ENCODE results near the gene TWIST1.

DNA sequence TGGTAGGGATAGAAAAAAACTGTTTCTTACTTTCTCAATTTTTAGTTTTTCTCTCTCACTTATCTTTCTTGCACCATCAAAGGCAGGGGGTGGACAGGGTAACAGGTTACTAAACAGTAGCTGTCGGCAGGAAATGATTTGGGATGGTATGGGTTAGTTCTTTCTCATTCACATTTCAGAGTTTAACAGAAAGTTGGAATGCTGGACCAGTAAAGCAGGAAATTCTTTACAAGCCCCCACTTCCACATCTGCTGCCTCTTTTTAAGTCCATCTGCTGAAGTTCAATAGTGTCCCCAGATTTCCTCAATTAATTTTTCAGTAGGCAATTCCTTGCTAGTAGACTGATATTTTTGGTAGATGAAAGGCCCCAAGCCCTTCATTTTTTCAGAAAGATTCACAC is 23.3 kb downstream of the TWIST1 start:
- no peak for TF ChIP-seq FOXA1 (IDR thresholded peaks at IDR 0.05)
- TF ChIP-seq FOXM1 (IDR thresholded peaks at IDR 0.05; ENCODE audit: borderline replicate concordance): no peak
- TF ChIP-seq SP1 (IDR thresholded peaks at IDR 0.05): no peak
- no peak for TF ChIP-seq BHLHE40 (IDR thresholded peaks at IDR 0.05; ENCODE audit: borderline replicate concordance)
- TF ChIP-seq, protein P1, sequence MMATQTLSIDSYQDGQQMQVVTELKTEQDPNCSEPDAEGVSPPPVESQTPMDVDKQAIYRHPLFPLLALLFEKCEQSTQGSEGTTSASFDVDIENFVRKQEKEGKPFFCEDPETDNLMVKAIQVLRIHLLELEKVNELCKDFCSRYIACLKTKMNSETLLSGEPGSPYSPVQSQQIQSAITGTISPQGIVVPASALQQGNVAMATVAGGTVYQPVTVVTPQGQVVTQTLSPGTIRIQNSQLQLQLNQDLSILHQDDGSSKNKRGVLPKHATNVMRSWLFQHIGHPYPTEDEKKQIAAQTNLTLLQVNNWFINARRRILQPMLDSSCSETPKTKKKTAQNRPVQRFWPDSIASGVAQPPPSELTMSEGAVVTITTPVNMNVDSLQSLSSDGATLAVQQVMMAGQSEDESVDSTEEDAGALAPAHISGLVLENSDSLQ (IDR thresholded peaks at IDR 0.05): no peak

All from HEK293T (cell line).